ENCODE results near the gene LARP6. TPM values are rescaled to one million over a fixed set of nuclear protein-coding genes. Genes with fewer than 3 reads are reported as not detected.
"Not testable (repeated sequence)": the region's sequence is repeated elsewhere in the genome, so short reads cannot be mapped to it uniquely, and the experiment has no call there.

LARP6 gene
- total RNA-seq, 3 donors from 2014 or later (not counting 1 experiment from before 2014, with no cell fraction given), result not detected

GRCh38 chr15:70817266-70817665 lies 36.7 kb downstream of the LARP6 start:
- Mint-ChIP-seq H3K27ac (no peak overlapping the region), H3K27me3 (ENCODE audit: low read depth in 2 of 2) (peaks cover 0 to 2% of the 10 kb centered on the region in 2 donors), H3K9me3 (no peaks in the 10 kb centered on the region), H3K4me1 (peaks cover under 1% of the 10 kb centered on the region in 2 donors), H3K36me3 (no peaks in the 10 kb centered on the region), H3K4me3 (no peak overlapping the region)
- H3K36me3 ChIP-seq (ENCODE audit: control insufficient read depth, insufficient read depth, low read length), result no peaks in the 10 kb centered on the region
- H3K4me1 ChIP-seq (ENCODE audit: control insufficient read depth, insufficient read depth, low read length), result no peaks in the 10 kb centered on the region
- TF ChIP-seq, protein P1, sequence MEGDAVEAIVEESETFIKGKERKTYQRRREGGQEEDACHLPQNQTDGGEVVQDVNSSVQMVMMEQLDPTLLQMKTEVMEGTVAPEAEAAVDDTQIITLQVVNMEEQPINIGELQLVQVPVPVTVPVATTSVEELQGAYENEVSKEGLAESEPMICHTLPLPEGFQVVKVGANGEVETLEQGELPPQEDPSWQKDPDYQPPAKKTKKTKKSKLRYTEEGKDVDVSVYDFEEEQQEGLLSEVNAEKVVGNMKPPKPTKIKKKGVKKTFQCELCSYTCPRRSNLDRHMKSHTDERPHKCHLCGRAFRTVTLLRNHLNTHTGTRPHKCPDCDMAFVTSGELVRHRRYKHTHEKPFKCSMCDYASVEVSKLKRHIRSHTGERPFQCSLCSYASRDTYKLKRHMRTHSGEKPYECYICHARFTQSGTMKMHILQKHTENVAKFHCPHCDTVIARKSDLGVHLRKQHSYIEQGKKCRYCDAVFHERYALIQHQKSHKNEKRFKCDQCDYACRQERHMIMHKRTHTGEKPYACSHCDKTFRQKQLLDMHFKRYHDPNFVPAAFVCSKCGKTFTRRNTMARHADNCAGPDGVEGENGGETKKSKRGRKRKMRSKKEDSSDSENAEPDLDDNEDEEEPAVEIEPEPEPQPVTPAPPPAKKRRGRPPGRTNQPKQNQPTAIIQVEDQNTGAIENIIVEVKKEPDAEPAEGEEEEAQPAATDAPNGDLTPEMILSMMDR (IDR thresholded peaks at IDR 0.05), result no peak
- intact Hi-C loops (cut with micrococcal nuclease), result no loop called here
- no peak overlapping the region for H3K4me3 ChIP-seq (ENCODE audit: low read length)
- no peaks in the 10 kb centered on the region for H3K9me3 ChIP-seq (ENCODE audit: control insufficient read depth, insufficient read depth, low read length)
- no peaks in the 10 kb centered on the region for H3K27me3 ChIP-seq (ENCODE audit: control insufficient read depth, insufficient read depth, low read length)
- DNase-seq (no peak), ATAC-seq (no peak)
- no peak overlapping the region for H3K27ac ChIP-seq (ENCODE audit: low read length)

DNA sequence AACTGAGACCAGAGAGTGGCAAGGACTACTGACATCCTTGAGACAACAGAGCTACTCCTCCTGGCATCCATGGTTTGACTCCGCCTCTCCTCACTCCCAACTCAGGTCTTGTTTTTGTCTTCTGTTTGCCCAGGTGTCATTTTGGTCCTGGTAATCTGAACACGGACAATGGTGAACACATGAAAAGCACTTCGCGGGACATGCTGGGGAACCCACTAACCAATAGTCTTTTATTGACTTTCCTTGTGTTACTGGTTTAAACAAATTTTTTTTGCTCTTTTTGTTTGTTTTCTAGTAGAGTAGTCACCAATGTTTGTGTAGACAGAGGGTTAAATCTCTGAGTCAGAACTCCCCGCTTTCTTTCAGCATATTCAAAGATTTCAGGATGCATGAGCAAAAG lies 38.4 kb downstream of the LARP6 start:
- no peak overlapping the region for H3K4me3 Mint-ChIP-seq
- WGBS (ENCODE audit: insufficient coverage), result 95% methylated on average over 5 of the region's 5 CpGs
- peaks cover 6% of the 10 kb centered on the region in 2 donors for H3K4me1 Mint-ChIP-seq
- H3K4me1 ChIP-seq (ENCODE audit: control insufficient read depth, insufficient read depth, low read length), result no peaks in the 10 kb centered on the region
- H3K27me3 ChIP-seq (ENCODE audit: control insufficient read depth, insufficient read depth, low read length), result no peaks in the 10 kb centered on the region
- peaks cover 0 to 2% of the 10 kb centered on the region in 2 donors for H3K27me3 Mint-ChIP-seq (ENCODE audit: low read depth in 2 of 2)
- H3K27ac Mint-ChIP-seq, result no peak overlapping the region
- no peaks in the 10 kb centered on the region for H3K36me3 ChIP-seq (ENCODE audit: control insufficient read depth, insufficient read depth, low read length)
- intact Hi-C loops (cut with micrococcal nuclease), result no loop called here
- no peaks in the 10 kb centered on the region for H3K36me3 Mint-ChIP-seq
- ATAC-seq (no peak), DNase-seq (no peak)
- TF ChIP-seq, protein P1 (IDR thresholded peaks at IDR 0.05), result no peak
- no peaks in the 10 kb centered on the region for H3K9me3 ChIP-seq (ENCODE audit: control insufficient read depth, insufficient read depth, low read length)
- no peak overlapping the region for H3K27ac ChIP-seq (ENCODE audit: low read length)
- no peak overlapping the region for H3K4me3 ChIP-seq (ENCODE audit: low read length)
- no peaks in the 10 kb centered on the region for H3K9me3 Mint-ChIP-seq

GRCh38 chr15:70815011-70815410 lies 38.9 kb downstream of the LARP6 start:
- H3K27me3 Mint-ChIP-seq (ENCODE audit: low read depth in 2 of 2); H3K27ac ChIP-seq (ENCODE audit: low read length); H3K27me3 ChIP-seq (ENCODE audit: control insufficient read depth, insufficient read depth, low read length); intact Hi-C loops (cut with micrococcal nuclease); H3K36me3 Mint-ChIP-seq; H3K9me3 ChIP-seq (ENCODE audit: control insufficient read depth, insufficient read depth, low read length); H3K4me1 Mint-ChIP-seq; H3K4me1 ChIP-seq (ENCODE audit: control insufficient read depth, insufficient read depth, low read length); H3K4me3 ChIP-seq (ENCODE audit: low read length); H3K4me3 Mint-ChIP-seq; H3K36me3 ChIP-seq (ENCODE audit: control insufficient read depth, insufficient read depth, low read length); ATAC-seq; DNase-seq; H3K27ac Mint-ChIP-seq; H3K9me3 Mint-ChIP-seq: not testable (repeated sequence)
- 85% methylated on average over 4 of the region's 4 CpGs for WGBS (ENCODE audit: insufficient coverage)

- intact Hi-C loops (cut with micrococcal nuclease), result loop anchor here (2.0 to 5.0 kb wide), 2 partner anchors 142 to 1336 kb away; no protein-coding TSS in a partner anchor
- Histone ChIP-seq H3K4me1 (ENCODE audit: control insufficient read depth, insufficient read depth, low read length) (no peaks in the 10 kb centered on the region), H3K27ac (ENCODE audit: low read length) (no peak overlapping the region), H3K9me3 (ENCODE audit: control insufficient read depth, insufficient read depth, low read length) (no peaks in the 10 kb centered on the region), H3K27me3 (ENCODE audit: control insufficient read depth, insufficient read depth, low read length) (no peaks in the 10 kb centered on the region), H3K36me3 (ENCODE audit: control insufficient read depth, insufficient read depth, low read length) (no peaks in the 10 kb centered on the region), H3K4me3 (ENCODE audit: low read length) (no peak overlapping the region)
- no peak for DNase-seq
- Mint-ChIP-seq H3K9me3 (no peaks in the 10 kb centered on the region), H3K27me3 (ENCODE audit: low read depth in 2 of 2) (peaks cover 0 to 6% of the 10 kb centered on the region in 2 donors), H3K4me3 (no peak overlapping the region), H3K27ac (no peak overlapping the region), H3K4me1 (peaks cover 6% of the 10 kb centered on the region in 2 donors), H3K36me3 (no peaks in the 10 kb centered on the region)
- WGBS (ENCODE audit: insufficient coverage), result 86% methylated on average over 4 of the region's 4 CpGs
- no peak for ATAC-seq
- TF ChIP-seq, protein P1 (IDR thresholded peaks at IDR 0.05), result no peak
Observed at GRCh38 chr15:70812827-70813364, 41.1 kb downstream of the LARP6 start.

Measured in natural killer cell (primary cell).